Right lobe of liver (tissue), 4 donors: Measurements from ENCODE around the gene TOGARAM2.

Experiments used
- POLR2A ChIP-seq: fragments of 450-650 bp; IDR thresholded peaks from one replicate; pipeline ENCODE4 v1.6.1; 2017; ENCODE audit warnings: antibody characterized with exemption, mild to moderate bottlenecking
- TF ChIP-seq, protein P1 (sequence below), 4 donors: fragments of 200-600 bp in 3 of 4; fragments of 450-650 bp in 1 of 4; IDR thresholded peaks; one replicate each; pipeline versions ENCODE4 v1.5.1 to v1.8.0; 2016 to 2022; ENCODE audit warnings: antibody characterized with exemption in 4 of 4, mild to moderate bottlenecking in 2 of 4
- donor health status: DM: no; HTN: no; CAD: no.
- donor health status: DM: no; HTN: no; CAD: no.
- donor health status: DM: no; HTN: yes; CAD: no.

DNA sequence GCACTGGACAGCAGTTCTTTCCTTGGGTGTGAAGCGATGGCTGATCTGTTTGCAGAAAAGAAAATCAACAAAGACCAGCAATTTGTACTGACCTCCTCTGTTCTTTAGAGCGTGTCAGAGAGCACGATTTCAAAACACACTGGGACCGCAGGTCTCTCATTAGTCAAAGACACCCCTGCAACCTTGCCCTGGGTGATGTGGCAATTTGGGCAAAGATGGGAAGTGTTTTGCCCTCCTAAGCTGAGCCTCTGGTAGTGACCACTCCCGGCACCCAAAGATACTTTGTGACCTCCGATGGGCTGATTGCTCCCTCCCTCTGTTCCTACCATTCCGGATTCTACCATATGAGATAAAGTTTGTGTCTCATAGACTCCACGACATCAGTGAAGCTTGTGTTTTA, 115.9 kb downstream of the TOGARAM2 start:
- TF ChIP-seq, protein P1, sequence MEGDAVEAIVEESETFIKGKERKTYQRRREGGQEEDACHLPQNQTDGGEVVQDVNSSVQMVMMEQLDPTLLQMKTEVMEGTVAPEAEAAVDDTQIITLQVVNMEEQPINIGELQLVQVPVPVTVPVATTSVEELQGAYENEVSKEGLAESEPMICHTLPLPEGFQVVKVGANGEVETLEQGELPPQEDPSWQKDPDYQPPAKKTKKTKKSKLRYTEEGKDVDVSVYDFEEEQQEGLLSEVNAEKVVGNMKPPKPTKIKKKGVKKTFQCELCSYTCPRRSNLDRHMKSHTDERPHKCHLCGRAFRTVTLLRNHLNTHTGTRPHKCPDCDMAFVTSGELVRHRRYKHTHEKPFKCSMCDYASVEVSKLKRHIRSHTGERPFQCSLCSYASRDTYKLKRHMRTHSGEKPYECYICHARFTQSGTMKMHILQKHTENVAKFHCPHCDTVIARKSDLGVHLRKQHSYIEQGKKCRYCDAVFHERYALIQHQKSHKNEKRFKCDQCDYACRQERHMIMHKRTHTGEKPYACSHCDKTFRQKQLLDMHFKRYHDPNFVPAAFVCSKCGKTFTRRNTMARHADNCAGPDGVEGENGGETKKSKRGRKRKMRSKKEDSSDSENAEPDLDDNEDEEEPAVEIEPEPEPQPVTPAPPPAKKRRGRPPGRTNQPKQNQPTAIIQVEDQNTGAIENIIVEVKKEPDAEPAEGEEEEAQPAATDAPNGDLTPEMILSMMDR (IDR thresholded peaks at IDR 0.05) = no peak
- no peak for TF ChIP-seq POLR2A
